GM21515 (cell line): ENCODE results near the gene SLC26A11.
"Not testable (repeated sequence)": the region's sequence is repeated elsewhere in the genome, so short reads cannot be mapped to it uniquely, and the experiment has no call there.

Experiments
- ATAC-seq: cut with Tn5 transposase; IDR thresholded peaks from one replicate; pipeline ENCODE4 v1.9.1; 2021; ENCODE audit not compliant: unreplicated experiment

The SLC26A11 gene

DNA sequence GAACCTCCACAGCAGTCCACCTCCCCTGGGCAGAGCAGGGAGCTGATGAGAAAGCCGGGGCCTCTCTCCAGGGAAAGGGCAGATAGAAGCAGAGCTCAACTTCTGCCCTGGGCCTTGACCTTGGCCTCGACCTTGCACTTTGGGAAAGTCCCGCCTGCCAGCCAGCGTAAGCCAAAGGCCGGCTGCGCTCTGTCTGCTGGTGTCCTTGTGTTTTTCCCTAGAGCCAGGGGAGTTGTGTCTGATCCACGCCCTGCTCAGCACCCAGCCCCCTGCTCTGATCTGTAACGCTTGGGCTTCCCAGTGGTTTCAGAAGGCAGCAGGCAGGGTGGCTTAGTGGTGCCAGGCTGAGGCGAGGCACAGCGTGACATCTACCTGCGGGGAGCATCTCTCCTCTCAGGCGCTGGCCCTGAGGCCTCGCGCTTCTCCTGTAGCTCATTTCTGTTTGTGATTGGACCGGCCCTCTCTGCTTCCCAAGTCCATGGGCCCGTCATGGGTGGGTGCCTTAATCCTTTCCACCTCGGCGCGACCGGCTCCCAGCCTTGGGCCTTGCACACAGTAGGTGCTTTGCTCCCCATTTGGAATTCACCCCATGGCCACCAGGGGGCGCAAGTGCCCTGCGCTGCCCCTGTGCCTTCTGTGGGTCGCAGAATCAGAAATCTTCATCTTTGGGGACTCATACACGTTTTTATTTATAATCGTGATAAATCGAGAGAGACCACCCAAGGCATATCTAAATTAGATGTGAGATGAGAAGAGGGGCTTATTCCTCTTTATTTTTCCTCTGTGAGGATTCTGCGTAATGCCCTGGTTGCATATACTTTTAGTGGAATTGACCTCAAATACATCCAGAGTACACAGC, 24.3 kb upstream of the SLC26A11 start:
- no peak for ATAC-seq

DNA sequence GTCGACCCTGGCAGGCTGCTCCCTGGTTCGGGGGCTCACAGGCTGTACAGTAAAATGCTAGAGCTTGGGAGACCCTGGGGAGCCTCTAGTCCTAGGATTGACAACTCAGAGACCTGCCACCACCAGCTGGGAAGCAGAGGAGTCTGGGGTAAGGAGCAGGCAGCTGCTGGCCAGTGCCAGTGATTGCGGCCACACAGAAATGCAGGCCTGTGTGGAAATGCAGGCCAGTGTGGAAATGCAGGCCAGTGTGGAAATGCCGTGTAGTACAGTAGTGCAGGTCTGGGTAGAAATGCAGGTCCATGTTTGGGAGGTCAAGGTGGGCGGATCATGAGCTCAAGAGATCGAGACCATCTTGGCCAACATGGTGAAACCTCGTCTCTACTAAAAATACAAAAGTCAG, 23.6 kb upstream of the SLC26A11 start:
- ATAC-seq = no peak

DNA sequence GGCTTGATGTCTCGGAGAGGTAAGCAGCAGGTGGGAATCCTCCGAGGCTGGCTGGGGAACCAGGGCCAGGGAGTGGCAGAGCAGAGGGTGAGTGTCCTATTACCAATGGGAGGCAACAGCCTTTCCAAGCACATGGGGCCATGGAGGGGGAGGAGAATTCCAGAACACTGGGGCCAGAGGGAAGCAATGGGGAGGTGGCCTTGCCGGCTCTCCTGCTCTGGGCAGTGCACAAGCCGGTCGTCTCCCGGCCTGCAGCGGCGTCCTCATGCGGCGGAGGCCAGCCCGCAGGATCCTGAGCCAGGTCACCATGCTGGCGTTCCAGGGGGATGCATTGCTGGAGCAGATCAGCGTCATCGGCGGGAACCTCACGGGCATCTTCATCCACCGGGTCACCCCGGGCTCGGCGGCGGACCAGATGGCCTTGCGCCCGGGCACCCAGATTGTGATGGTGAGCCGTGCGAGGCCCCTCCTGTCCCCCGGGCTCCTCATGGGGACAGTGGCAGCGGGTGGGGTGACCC, 22.0 kb upstream of the SLC26A11 start:
- no peak for ATAC-seq

DNA sequence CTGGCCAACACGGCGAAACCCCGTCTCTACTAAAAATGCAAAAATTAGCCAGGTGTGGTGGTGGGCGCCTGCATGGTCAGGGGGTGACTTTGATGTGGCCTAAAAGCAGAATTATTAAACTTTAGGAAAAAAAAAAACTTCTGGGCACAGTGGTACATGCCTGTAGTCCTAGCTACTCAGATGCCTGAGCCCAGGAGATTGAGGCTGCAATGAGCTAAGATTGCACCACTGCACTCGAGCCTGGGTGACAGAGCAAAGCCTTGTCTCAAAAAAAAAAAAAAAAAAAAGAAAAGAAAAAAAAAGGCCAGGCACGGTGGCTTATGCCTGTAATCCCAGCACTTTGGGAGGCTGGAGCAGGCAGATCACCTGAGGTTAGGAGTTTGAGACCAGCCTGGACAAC, 20.9 kb upstream of the SLC26A11 start:
- not testable (repeated sequence) for ATAC-seq

DNA sequence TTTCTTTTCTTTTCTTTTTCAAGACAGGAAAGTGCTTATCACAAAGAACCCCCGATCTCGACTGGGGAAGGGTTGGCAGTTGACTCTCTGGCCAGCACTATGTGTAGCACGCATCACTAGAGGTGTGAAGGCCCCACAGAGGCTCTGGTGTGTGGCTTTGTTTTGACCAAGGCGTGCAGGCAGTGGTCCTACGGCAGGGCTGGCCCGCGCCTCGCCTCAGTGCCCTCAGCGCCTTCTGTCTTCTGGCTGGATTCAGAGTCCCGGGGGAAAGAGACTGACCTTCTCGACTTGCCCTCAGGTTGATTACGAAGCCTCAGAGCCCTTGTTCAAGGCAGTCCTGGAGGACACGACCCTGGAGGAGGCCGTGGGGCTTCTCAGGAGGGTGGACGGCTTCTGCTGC, 18.8 kb upstream of the SLC26A11 start:
- no peak for ATAC-seq

DNA sequence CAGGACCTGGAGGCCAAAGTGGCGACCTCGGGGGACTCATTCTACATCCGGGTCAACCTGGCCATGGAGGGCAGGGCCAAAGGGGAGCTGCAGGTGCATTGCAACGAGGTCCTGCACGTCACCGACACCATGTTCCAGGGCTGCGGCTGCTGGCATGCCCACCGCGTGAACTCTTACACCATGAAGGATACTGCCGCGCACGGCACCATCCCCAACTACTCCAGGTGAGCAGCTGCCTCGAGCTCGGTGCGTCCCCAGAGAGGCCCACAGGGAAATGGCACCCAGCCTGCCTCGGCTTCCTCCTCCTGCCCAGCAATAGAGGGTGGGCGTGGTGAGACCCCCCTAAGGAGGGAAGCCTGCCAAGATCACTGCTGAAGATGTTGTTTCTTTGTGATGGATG, 18.0 kb upstream of the SLC26A11 start:
- no peak for ATAC-seq

DNA sequence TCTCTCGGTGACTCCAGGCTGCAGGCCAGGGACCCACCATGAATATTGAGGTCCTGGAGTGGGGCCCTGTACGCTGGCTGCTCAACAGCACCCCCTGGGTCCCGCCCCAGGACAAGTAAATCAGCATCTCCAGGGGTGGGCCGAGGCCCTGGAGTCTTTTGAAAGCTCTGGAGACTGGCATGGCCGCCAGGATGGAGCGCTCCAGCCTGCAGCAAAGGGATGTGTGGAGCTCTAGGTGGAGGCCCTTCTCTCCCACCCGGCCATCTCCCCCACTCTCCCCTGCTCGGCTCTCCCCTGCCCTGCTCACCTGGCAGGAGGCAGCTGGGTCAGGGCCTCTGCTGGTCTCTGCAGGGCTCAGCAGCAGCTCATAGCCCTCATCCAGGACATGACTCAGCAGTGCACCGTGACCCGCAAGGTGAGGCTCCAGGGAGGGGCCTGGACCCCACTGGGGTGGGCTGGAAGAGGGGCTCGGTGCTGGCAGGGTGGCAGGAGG, 16.7 kb upstream of the SLC26A11 start:
- no peak for ATAC-seq

DNA sequence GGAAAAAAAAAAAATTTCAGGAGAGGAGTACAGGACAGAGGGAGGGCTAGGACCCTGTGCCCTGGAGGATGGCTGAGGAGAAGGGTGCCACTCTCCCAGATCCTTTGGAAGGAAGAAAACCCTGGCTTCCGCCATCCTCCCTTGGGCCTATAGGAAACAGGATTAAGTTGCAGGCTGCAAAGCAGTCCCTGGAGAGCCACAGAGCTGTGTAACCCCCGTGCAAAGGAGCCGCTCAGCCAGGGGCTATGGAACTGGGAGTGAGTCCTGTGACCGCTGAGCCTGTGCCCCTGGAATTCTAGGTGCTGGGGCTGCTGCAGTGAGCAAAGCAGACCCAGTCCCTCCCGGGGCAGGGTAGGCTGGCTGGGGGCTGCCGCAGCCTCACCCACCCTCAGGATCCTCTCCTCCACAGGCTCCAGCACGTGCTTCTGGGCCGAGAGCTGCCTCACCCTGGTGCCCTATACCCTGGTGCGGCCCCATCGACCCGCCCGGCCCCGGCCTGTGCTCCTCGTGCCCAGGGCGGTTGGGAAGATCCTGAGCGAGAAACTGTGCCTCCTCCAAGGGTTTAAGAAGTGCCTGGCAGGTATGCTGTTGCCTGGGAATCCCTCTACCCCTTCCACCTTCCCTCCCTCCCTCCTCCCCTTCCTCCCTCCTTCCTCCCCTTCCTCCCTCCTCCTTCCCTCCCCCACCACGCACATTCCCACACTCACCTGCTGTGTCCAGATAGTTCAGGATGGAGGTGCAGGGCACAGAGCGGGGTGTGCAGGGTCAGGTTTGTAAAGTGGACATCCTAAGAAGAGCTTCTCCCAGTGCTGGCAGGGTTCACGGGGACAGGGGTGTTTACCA, 15.4 kb upstream of the SLC26A11 start:
- no peak for ATAC-seq

DNA sequence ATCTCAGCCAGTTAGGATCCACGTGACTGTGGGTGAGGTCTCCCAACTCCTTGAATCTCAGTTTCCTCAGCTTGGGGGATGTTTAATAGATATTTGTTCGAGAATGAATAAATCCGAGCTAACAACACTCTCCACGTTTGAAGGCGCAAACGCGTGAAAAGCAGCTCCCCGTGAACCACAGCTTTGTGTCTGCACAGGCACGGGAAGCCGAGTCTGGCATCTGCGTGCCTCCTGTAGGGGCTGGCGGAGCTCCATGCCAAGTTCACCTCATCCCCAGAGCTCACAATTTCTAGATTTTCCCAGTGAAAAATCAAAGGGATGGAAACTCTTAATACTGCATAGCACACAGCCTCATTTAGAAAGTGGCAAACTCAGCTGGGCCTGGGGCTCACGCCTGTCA, 14.4 kb upstream of the SLC26A11 start:
- no peak for ATAC-seq

DNA sequence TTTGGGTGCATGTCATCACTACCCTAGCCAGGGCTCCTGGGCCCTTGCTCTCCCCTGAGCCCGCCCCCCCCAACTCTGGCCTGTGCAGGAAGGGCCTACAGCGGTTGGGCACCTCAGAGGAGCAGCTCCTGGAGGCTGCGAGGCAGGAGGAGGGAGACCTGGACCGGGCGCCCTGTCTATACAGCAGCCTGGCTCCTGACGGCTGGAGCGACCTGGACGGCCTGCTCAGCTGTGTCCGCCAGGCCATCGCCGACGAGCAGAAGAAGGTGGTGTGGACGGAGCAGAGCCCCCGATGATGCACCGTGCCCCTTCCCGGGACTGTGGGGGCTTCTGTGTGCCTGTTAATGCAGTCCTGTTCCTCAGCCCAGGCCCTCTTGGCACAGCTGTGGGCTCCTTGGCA, 12.2 kb upstream of the SLC26A11 start:
- ATAC-seq = no peak

DNA sequence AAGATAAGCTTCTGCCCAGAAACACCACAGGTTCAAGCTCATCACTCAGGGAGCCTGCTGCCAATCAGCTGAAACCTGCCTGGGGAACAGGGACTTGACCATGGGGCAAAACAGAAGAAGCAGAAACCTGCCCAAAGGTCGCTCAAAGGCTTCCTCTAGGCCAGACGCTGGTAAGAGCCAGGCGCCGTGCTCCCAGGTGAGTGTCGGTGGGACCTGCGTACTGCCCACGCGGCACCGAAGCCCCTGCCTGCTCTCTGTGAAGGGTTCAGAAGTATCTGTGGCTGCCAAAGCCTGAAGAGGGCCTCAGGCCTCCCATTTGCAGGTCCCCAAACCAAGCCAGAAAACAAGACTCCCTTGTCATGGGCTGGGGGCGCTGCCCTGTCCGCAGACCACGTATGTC, 10.5 kb upstream of the SLC26A11 start:
- ATAC-seq = no peak

DNA sequence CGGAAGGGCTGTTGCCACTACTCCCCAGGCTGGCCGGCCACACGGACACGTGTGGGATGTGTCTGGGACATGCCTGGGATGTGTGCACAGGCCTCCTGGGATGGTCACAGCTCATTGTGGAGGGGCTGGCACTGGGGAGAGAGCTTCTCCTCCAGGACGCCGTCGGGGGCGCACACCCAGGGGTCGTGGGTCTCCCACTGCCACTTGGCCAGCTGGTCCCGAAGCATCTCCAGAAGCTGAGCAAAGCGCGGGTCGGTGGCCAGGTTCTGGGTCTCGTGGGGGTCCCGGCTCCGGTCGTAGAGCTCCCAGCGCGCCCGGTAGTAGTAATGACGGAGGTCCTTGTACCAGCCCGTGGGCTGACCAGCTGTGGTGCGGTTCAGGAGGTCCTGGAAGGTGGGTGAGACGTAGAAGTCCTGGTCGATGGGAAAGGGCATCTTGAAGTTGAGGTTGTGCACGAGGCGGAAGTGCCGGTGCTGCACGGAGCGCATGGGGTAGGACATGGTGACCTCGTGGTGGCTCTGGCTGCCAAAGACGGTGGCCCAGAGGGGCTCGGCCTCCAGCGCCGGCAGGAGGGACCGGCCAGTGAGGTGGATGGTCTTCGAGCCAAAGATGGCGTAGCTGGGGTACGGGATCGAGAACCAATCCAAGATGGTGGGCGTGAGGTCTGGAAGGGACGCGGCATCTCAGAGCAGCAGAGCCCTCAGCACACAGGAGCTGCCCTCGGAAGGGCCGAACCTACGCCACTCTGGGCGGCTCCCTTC, 9.7 kb upstream of the SLC26A11 start:
- ATAC-seq = no peak

DNA sequence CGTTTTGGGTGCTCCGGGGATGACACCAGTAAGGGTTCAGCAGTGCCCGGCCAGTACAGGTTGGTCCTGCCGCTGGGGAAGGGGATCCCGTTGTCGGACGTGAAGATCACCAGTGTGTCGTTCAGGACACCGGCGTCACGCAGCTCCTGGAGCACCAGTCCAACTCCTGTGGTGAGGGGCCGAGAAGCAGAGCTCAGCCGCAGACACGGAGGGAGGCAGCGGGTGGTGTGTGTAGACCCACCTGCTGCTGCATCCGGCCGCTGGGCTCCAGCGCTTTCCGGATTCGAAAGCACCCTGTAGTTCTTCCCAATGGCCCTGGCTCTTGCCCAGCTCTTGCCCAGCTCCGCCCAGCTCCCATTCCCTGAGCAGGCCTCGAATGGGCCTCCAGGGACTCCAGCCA, 8.1 kb upstream of the SLC26A11 start:
- ATAC-seq = no peak

DNA sequence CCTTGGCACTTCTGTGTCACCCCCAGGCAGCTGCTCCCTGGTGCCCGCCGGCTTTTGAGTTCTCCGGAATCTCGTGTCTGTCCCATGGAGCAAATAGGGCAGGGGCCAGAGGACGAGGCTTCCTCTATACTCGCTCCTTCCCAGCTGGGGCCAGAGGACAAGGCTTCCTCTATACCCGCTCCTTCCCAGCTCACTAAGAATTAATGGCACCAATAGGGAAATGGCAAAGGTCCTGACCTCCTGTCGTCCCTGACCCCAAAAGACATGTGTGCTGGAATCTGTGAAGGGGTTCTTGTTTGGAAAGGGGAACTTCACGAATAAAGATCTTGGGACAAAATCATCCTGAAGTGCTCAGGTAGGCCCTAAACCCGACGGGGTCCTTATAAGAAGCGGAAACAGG, 7.7 kb upstream of the SLC26A11 start:
- no peak for ATAC-seq

DNA sequence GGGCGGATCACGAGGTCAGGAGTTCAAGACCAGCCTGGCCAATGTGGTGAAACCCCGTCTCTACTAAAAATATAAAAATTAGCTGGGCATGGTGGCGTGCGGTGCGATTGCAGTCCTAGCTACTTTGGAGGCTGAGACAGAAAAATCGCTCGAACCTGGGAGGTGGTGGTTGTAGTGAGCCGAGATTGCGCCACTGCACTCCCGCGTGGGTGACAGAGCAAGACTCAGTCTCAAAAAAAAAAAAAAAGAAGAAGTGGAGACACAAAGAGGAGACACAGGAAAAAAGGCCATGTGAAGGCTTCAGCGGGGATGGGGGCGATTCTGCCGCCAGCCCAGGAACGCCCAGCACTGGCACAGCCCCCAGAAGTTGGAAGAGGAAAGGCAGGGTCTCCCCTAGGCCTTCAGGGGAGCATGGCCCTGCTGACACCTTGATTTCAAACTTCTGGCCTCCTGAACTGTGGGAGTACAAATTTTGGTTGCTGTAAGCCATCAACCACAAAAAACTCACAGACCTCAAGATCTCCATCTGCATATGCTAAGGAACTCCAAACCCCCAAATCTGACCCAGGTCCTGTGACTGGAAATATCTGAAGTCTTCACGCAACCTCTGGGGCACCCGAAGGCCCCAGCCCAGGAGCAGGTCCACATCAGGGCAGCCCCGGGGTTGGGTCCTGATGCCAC, 7.1 kb upstream of the SLC26A11 start:
- ATAC-seq = no peak

DNA sequence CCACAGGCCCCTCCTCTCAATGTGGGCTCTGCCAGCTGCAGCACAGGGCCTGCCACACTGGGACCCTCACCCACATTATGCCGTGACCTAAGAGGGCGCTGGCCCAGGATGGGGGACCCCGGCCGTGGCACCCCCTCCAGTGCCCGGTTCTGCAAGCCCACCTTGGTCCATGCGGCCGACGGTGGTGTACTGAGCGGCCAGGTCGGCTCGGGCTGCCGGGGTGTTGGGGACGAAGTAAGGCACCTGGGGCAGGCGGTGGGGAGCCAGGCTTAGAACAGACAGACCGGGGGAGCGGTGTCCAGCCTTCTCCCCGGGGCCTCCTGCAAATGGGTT, 6.6 kb upstream of the SLC26A11 start:
- no peak for ATAC-seq

DNA sequence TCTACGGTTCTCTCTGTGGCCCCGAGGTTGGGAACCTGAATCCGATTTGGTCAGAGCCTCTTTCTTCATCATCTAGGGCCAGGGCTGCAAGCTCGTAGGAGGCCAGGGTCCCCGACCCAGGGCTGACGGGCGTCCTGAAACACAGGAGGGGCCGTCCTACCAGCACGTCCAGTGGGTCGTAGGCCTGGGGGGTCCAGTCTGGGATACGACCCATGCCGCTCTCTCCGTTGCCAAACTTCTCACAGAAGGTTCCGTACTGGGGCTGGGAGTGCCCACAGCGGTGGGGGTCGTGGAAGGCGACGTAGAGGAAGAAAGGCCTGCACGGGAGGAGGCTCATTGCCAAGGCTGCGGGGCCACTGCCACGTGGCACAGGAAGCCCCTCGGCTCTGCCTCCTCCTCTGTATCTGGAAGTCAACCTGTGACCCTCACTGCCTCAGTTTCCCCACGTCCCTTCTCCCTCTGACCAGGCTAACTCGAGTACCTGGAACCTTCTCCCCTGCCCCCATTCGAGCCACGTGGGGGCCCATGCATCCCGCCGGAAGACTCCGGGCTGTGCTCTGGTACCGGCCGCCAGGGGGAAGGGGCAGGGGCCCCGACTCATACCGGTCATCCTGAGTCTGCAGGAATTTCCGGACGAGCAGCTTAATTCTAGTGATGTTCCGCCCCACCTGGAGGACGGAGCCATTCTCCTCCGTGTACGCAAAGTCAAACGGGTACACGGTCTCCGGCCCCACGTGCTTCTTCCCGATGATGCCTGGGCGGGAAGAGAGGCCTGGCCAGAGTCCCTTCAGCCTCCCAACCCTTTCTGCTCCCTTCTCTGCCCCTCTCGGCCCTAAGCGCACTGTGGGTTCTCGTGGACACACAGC, 6.0 kb upstream of the SLC26A11 start:
- no peak for ATAC-seq

DNA sequence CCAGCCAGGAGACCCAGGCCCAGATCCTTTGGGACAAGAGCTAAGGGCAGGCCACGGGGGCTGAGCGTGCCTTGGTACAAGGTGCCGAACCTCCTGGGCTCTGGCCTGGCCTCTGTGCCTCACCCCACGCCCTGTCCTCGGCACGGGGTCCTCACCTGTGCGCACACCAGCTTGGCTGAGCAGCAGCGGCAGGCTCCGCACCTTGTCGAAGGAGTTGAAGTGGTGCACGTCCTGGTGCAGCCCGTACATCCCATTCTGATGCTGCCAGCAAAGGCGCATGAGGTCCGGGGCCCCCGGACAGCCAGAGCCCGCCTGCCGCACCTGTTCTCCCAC, 5.4 kb upstream of the SLC26A11 start:
- no peak for ATAC-seq

DNA sequence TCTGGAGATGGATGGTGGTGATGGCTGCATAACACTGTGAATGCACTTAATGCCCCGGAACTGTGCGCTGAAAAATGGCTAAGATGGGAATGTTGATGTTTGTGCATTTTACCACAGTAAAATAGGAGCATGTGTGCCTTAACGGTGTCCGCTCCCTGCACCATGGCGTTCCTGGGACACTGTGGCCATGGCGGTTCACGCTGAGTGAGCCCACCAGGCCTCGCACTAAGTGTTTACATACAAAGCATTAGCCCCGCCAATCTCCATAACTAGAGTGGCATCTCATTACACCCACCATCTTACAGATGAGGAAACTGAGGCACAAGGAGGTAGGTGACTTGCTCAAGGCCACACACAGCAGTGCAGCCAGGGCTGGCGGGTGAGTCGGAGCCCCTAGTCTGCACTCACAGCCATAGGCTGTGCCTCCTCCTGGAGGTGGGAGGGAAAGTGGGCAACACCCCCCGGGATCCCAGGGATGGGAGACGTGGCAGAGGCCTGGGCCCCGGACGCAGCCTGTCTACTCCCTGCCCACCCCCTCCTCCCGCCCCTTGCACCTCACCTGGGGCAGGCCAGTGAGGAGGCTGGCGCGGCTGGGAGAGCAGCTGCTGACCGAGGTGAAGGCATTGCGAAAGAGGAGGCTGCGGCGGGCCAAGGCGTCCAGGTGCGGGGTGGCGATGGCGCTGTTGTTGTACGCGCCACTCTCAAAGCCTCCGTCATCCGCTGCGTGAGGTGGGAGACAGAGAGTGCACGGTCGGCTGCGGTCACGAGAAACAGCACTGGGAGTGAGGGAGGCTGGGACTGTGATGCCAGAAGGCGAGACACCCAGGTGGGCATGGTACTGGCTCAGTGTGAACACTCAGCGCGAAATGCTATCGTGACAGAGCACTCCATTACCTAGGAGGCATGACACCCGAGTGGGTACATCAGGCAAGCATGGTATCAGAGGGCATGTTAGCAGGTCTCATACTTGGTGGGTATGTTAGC, 3.5 kb upstream of the SLC26A11 start:
- ATAC-seq = no peak
